ENCODE results near the gene NBPF15. TPM values are rescaled to one million over a fixed set of nuclear protein-coding genes. Genes with fewer than 3 reads are reported as not detected.
"Not testable (repeated sequence)": the region's sequence is repeated elsewhere in the genome, so short reads cannot be mapped to it uniquely, and the experiment has no call there.

Gene NBPF15
- total RNA-seq, 1 experiment from 2014 or later = 68.3 TPM

DNA sequence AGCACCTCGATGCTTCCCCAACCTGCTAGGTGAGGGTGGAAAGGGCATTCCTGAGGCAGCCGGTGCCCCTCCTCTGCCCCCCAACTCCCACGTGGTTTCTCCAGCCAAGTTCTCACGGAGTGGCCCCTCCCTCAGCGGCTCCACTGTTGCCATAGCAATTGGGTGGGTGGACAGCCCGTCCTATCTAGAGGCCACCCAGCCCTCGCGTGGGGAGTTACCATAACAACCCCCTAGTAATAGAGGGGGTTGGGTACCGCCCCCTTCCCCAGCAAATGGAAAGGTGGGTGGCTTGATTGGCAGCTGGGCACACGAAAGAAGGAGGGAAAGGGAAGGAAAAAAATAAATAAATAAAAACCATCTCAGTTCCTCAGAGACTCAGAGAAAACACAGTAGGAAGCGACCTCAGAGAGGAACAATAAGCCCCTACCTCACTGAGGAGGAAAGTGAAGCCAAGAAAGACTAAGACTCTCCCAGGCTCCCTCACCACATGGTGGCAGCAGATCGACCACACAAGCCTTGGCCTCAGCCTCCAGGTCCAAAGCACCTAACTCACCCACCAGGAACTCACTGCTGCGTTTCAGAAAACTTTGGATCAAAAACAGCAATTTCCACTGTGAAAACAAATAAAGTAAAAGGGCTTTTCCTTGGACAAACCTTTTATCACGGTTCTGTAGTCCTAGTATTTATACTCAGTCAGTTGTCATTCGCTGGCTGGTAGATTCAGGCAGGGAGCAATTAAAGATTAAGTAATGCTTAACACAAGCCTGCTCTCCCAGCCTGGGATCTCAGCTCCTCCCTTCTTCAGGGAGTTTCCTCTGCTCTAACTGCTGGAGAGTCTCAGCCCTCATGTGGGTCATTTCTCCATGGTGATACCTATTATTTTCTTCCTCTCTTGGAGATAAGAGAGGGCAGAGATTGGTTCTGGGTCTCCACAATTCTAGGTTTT, 23.9 kb upstream of the NBPF15 start:
- H3K27me3 ChIP-seq (ENCODE audit: control insufficient read depth, insufficient read depth, low read length); H3K9me3 ChIP-seq (ENCODE audit: control insufficient read depth, insufficient read depth, low read depth, low read length); CTCF ChIA-PET; H3K27ac ChIP-seq (ENCODE audit: low read length); in situ Hi-C loops (cut with HindIII; ENCODE audit: low pct_unique_long_range_greater_than_20kb, low sequenced_read_pairs); H3K4me3 ChIP-seq (ENCODE audit: low read depth in 2 of 2, low read length in 2 of 2); H3K4me1 ChIP-seq (ENCODE audit: control insufficient read depth, insufficient read depth, low read length); BruUV-seq (replicated peaks); POLR2A ChIA-PET; intact Hi-C loops (cut with micrococcal nuclease; ENCODE audit: unreplicated experiment); ATAC-seq; H3K36me3 ChIP-seq (ENCODE audit: control insufficient read depth, insufficient read depth, low read length); DNase-seq (ENCODE audit: low read depth, low spot score): not testable (repeated sequence)
- TF ChIP-seq, protein P1, sequence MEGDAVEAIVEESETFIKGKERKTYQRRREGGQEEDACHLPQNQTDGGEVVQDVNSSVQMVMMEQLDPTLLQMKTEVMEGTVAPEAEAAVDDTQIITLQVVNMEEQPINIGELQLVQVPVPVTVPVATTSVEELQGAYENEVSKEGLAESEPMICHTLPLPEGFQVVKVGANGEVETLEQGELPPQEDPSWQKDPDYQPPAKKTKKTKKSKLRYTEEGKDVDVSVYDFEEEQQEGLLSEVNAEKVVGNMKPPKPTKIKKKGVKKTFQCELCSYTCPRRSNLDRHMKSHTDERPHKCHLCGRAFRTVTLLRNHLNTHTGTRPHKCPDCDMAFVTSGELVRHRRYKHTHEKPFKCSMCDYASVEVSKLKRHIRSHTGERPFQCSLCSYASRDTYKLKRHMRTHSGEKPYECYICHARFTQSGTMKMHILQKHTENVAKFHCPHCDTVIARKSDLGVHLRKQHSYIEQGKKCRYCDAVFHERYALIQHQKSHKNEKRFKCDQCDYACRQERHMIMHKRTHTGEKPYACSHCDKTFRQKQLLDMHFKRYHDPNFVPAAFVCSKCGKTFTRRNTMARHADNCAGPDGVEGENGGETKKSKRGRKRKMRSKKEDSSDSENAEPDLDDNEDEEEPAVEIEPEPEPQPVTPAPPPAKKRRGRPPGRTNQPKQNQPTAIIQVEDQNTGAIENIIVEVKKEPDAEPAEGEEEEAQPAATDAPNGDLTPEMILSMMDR (IDR thresholded peaks at IDR 0.05) = peak; percentile 26

DNA sequence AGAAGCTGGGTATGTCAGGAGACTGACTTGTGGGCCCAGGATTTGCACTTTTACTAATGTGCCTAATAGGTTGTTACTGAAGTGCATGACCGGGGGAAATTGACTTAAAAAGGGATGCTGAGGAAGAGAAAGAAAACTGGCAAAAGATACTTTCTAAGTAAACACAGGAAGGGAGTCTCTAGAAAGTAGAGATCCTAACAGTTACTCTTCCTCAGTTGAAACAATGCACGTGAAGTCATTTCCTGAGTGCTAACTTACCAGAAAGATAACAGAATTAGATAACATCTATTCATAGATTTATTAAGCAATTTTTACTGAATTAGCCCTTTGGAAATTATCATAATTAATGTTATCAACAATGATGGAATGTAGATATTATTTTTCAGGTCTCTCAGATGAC, 12.4 kb upstream of the NBPF15 start:
- intact Hi-C loops (cut with micrococcal nuclease; ENCODE audit: unreplicated experiment); H3K4me3 ChIP-seq (ENCODE audit: low read depth in 2 of 2, low read length in 2 of 2); H3K36me3 ChIP-seq (ENCODE audit: control insufficient read depth, insufficient read depth, low read length); BruUV-seq (replicated peaks); DNase-seq (ENCODE audit: low read depth, low spot score); H3K27me3 ChIP-seq (ENCODE audit: control insufficient read depth, insufficient read depth, low read length); CTCF ChIA-PET; POLR2A ChIA-PET; H3K27ac ChIP-seq (ENCODE audit: low read length); H3K9me3 ChIP-seq (ENCODE audit: control insufficient read depth, insufficient read depth, low read depth, low read length); H3K4me1 ChIP-seq (ENCODE audit: control insufficient read depth, insufficient read depth, low read length); in situ Hi-C loops (cut with HindIII; ENCODE audit: low pct_unique_long_range_greater_than_20kb, low sequenced_read_pairs); ATAC-seq: not testable (repeated sequence)

DNA sequence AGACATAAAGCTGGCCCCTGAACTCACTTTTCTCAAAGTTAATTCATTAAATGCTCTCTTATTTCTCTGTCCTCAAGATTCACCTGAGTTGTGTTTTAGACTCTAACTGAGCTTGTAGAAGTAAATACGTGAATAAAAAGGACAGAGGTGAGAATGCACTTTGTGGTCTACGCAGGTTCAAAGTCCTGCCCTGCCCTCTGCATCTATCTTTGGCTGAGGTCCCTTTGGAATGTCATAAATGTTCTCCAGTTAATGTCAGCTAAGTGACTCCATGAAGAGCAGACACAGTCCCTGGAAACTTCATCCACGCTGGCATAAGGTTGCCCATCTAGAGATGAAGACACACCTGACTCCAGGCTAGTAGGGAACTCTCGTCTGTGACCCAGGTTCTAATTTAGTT, 10.0 kb upstream of the NBPF15 start:
- intact Hi-C loops (cut with micrococcal nuclease; ENCODE audit: unreplicated experiment); DNase-seq (ENCODE audit: low read depth, low spot score); ATAC-seq; H3K36me3 ChIP-seq (ENCODE audit: control insufficient read depth, insufficient read depth, low read length); H3K27me3 ChIP-seq (ENCODE audit: control insufficient read depth, insufficient read depth, low read length); H3K4me1 ChIP-seq (ENCODE audit: control insufficient read depth, insufficient read depth, low read length); CTCF ChIA-PET; H3K4me3 ChIP-seq (ENCODE audit: low read depth in 2 of 2, low read length in 2 of 2); H3K27ac ChIP-seq (ENCODE audit: low read length); POLR2A ChIA-PET; BruUV-seq (replicated peaks); H3K9me3 ChIP-seq (ENCODE audit: control insufficient read depth, insufficient read depth, low read depth, low read length); in situ Hi-C loops (cut with HindIII; ENCODE audit: low pct_unique_long_range_greater_than_20kb, low sequenced_read_pairs): not testable (repeated sequence)

DNA sequence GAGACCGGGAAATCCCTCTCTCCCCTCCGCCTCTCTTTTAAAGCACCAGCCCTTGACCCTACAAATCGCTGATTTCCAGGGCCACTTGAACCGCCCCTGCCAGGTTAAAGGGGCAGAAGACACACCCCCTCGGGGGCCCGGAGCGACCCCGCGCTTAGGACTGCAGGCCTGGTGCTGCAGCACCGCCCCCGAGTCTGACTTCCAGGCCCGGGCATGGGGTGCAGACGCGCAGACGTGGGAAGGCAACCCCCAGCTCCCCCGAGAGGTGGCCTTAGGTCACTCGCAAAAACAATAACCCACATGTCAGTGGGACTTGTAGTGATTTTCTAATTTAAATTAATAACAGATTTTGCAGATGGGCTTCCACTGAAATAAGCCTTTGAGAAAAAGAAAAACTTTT, 309 bp upstream of the NBPF15 start:
- peak overlapping the region in 1 of 2 experiments; percentile 50; a peak in 2 of 4 replicates for H3K4me3 ChIP-seq (ENCODE audit: low read depth in 2 of 2, low read length in 2 of 2)
- POLR2A ChIA-PET; intact Hi-C loops (cut with micrococcal nuclease; ENCODE audit: unreplicated experiment); in situ Hi-C loops (cut with HindIII; ENCODE audit: low pct_unique_long_range_greater_than_20kb, low sequenced_read_pairs); H3K36me3 ChIP-seq (ENCODE audit: control insufficient read depth, insufficient read depth, low read length); DNase-seq (ENCODE audit: low read depth, low spot score); CTCF ChIA-PET; H3K4me1 ChIP-seq (ENCODE audit: control insufficient read depth, insufficient read depth, low read length); H3K9me3 ChIP-seq (ENCODE audit: control insufficient read depth, insufficient read depth, low read depth, low read length); H3K27me3 ChIP-seq (ENCODE audit: control insufficient read depth, insufficient read depth, low read length); H3K27ac ChIP-seq (ENCODE audit: low read length); BruUV-seq (replicated peaks): not testable (repeated sequence)
- peak; percentile 49; the same call in 1 of the 2 replicates for ATAC-seq

DNA sequence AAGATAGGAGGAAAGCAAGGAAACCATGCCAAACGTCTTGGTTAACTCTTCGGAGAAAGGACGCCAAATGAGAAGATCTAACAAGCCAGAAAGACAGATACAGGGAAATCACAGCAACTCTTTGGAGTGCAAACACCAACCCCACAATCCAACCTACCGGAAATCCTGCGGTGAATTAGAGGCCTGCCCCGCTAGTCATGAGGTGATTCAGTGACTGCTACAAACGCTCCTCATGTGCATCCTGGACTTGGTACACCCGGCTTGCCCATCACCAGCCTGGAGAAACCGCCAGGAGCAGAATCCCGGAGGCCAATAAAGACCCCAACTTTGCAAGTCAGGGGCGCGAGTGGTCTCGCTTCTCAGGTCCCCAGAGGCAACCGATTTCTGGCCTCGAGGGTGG, 783 bp downstream of the NBPF15 start:
- H3K4me1 ChIP-seq (ENCODE audit: control insufficient read depth, insufficient read depth, low read length); DNase-seq (ENCODE audit: low read depth, low spot score); intact Hi-C loops (cut with micrococcal nuclease; ENCODE audit: unreplicated experiment); H3K27me3 ChIP-seq (ENCODE audit: control insufficient read depth, insufficient read depth, low read length); POLR2A ChIA-PET; in situ Hi-C loops (cut with HindIII; ENCODE audit: low pct_unique_long_range_greater_than_20kb, low sequenced_read_pairs); CTCF ChIA-PET; H3K9me3 ChIP-seq (ENCODE audit: control insufficient read depth, insufficient read depth, low read depth, low read length); BruUV-seq (replicated peaks); H3K36me3 ChIP-seq (ENCODE audit: control insufficient read depth, insufficient read depth, low read length): not testable (repeated sequence)
- Histone ChIP-seq H3K27ac (ENCODE audit: low read length) (peak overlapping the region; percentile 23; the same call in 1 of the 2 replicates), H3K4me3 (ENCODE audit: low read depth in 2 of 2, low read length in 2 of 2) (peak overlapping the region; percentile 50 to 56)
- ATAC-seq = peak; percentile 73

DNA sequence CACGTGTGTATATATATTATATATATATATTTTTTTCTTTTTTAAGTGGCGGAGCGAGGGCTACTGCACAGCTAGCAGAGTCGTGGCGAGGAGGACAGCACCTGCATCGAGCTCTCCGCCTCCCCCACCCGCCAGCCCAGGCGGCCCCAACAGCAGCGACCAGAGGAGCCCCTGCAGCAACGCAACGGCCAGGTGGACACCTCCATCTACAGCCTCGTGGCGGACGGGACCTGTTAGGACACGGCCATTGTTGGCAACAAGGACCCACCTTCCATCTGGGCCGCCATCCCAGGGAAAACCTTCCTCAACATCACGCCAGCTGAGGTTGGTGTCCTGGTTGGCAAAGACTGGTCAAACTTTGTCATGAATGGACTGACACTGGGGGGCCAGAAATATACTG, 19.1 kb downstream of the NBPF15 start:
- H3K27me3 ChIP-seq (ENCODE audit: control insufficient read depth, insufficient read depth, low read length); DNase-seq (ENCODE audit: low read depth, low spot score); BruUV-seq (replicated peaks); CTCF ChIA-PET; H3K4me1 ChIP-seq (ENCODE audit: control insufficient read depth, insufficient read depth, low read length); POLR2A ChIA-PET; H3K4me3 ChIP-seq (ENCODE audit: low read depth in 2 of 2, low read length in 2 of 2); H3K36me3 ChIP-seq (ENCODE audit: control insufficient read depth, insufficient read depth, low read length); H3K9me3 ChIP-seq (ENCODE audit: control insufficient read depth, insufficient read depth, low read depth, low read length); intact Hi-C loops (cut with micrococcal nuclease; ENCODE audit: unreplicated experiment); H3K27ac ChIP-seq (ENCODE audit: low read length); in situ Hi-C loops (cut with HindIII; ENCODE audit: low pct_unique_long_range_greater_than_20kb, low sequenced_read_pairs); ATAC-seq: not testable (repeated sequence)

Measured in Panc1 (cell line).